Aorta (tissue), 5 donors: ENCODE measurements around the gene BMPR1A. TPM values are rescaled to one million over a fixed set of nuclear protein-coding genes. Genes with fewer than 3 reads are reported as not detected.
"Not testable (repeated sequence)": the region's sequence is repeated elsewhere in the genome, so short reads cannot be mapped to it uniquely, and the experiment has no call there.

Experiments used
- ATAC-seq: fragments of 200-7000 bp; cut with Tn5 transposase; one replicate; pipeline ENCODE4 v1.9.1; 2022; ENCODE audit warnings: moderate library complexity; ENCODE audit not compliant: low FRiP score
- DNase-seq, 2 donors: peaks; one replicate each; pipeline ENCODE4 v3.0.0-alpha.2; 2020
- H3K27ac ChIP-seq, 2 donors: one replicate each; pipeline ENCODE4 v1.5.1; 2013; ENCODE audit warnings: low read length in 2 of 2, mild to moderate bottlenecking in 2 of 2, moderate library complexity in 2 of 2, control low read depth in 1 of 2, inconsistent platforms in 1 of 2, low read depth in 1 of 2
- H3K27me3 ChIP-seq, 2 donors: one replicate each; pipeline ENCODE4 v1.6.1; 2013; ENCODE audit warnings: control low read depth in 1 of 2, low read length in 1 of 2, mild to moderate bottlenecking in 1 of 2, moderate library complexity in 1 of 2; ENCODE audit not compliant: insufficient read depth in 2 of 2, control insufficient read depth in 1 of 2
- H3K36me3 ChIP-seq, 2 donors: one replicate each; pipeline ENCODE4 v1.6.1; 2013; ENCODE audit warnings: control low read depth in 1 of 2, low read length in 1 of 2, mild to moderate bottlenecking in 1 of 2; ENCODE audit not compliant: insufficient read depth in 2 of 2, control insufficient read depth in 1 of 2
- H3K4me1 ChIP-seq, 2 donors: one replicate each; pipeline ENCODE4 v1.6.1; 2013; ENCODE audit warnings: low read length in 2 of 2, control low read depth in 1 of 2, mild to moderate bottlenecking in 1 of 2, moderate library complexity in 1 of 2; ENCODE audit not compliant: insufficient read depth in 2 of 2, control insufficient read depth in 1 of 2
- H3K4me3 ChIP-seq, 2 donors: one replicate each; pipeline ENCODE4 v1.5.1; 2013; ENCODE audit warnings: low read length in 2 of 2, control low read depth in 1 of 2, mild to moderate bottlenecking in 1 of 2
- H3K9me3 ChIP-seq: one replicate; pipeline ENCODE4 v1.6.1; 2013; ENCODE audit warnings: mild to moderate bottlenecking, low read length; ENCODE audit not compliant: control insufficient read depth
- WGBS, 2 donors: extraction: QIAGEN DNeasy Blood & Tissue Kit; methylation state at CpG; one replicate each; pipeline ENCODE4 v1.1.7; 2013; 5-methylcytosine and 5-hydroxymethylcytosine counted together
- intact Hi-C, 2 donors: fragments of 100-400 bp; cut with DNase I; formaldehyde crosslinking; loops; one replicate each; pipeline versions ENCODE4 v1.14.2 to v1.15.0; 2022
- polyA plus RNA-seq, 2 donors: library from polyadenylated mRNA; stranded (reverse); fragments of 200-250 nt; gene quantifications; one replicate each; pipeline ENCODE4 v1.2.3, GENCODE V29; 2013
- total RNA-seq, 2 donors: library from RNA; stranded (reverse); fragmentation: NEBNext Ultra II Directional; extraction: Animal tissue kit (Norgen Biotek cat#: 25700); gene quantifications; one replicate each; pipeline ENCODE4 v1.2.1, GENCODE V29; 2021
- donor health status: healthy with polysubstance abuse.
- donor health status: Bipolar disorder and iron deficiency.
- donor health status: DM: no; HTN: no; CAD: no.
- donor health status: DM: no; HTN: no; CAD: no.
- donor health status: DM: yes; HTN: yes; CAD: no.

The BMPR1A gene
- total and polyA plus RNA-seq, 4 donors, result 19.3 to 120 (median 63.2) TPM

DNA sequence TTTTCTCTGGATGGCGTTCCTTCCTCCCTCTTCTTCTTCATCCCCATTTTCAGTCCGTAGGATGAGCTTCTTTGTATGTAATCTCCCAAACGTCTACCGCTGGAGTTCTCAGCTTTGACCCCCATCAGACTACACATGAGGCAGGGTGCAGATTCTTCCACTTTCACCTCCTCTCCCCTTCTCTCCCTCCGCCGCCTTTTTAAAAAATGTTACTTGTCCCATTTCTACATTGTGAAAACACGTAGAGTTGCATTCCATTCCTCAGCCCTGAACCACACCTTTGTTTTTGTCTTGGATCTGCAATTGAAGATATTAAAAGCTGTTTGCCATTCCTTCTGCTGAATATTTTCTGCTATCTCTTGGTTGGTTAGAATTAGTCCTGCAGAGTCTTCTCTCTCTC, 218.1 kb downstream of the BMPR1A start:
- DNase-seq (no peak), ATAC-seq (no peak)
- Histone ChIP-seq H3K4me1 (no peaks in the 10 kb centered on the region), H3K36me3 (no peaks in the 10 kb centered on the region), H3K4me3 (no peak overlapping the region), H3K27ac (no peak overlapping the region), H3K27me3 (no peaks in the 10 kb centered on the region), H3K9me3 (no peaks in the 10 kb centered on the region)
- intact Hi-C loops, result no loop called here
- 67 to 72% methylated on average over 7 of the region's 7 CpGs for WGBS, 2 donors

GRCh38 chr10:86976362-86977056, 220.1 kb downstream of the BMPR1A start:
- intact Hi-C loops, result no loop called here
- Histone ChIP-seq H3K4me3 (no peak overlapping the region), H3K4me1 (no peaks in the 10 kb centered on the region), H3K27me3 (no peaks in the 10 kb centered on the region), H3K27ac (no peak overlapping the region), H3K36me3 (no peaks in the 10 kb centered on the region), H3K9me3 (no peaks in the 10 kb centered on the region)
- no peak for DNase-seq
- no peak for ATAC-seq
- WGBS, 2 donors, result 98 to 99% methylated on average over 5 of the region's 5 CpGs

- DNase-seq, H3K36me3 ChIP-seq, H3K4me3 ChIP-seq, ATAC-seq, H3K27me3 ChIP-seq, intact Hi-C loops, H3K4me1 ChIP-seq, H3K9me3 ChIP-seq: not testable (repeated sequence)
- WGBS, 2 donors, result 66 to 70% methylated on average over 3 of the region's 3 CpGs
- H3K27ac ChIP-seq, result peak overlapping the region; percentile 39 to 60
Observed at GRCh38 chr10:86978457-86978856, 222.0 kb downstream of the BMPR1A start.

- Histone ChIP-seq H3K27me3 (no peaks in the 10 kb centered on the region), H3K9me3 (no peaks in the 10 kb centered on the region), H3K4me3 (no peak overlapping the region), H3K4me1 (no peaks in the 10 kb centered on the region), H3K36me3 (no peaks in the 10 kb centered on the region), H3K27ac (peak overlapping the region; percentile 63 to 86)
- ATAC-seq (peak; percentile 49), DNase-seq (no peak)
- WGBS, 2 donors, result 57 to 76% methylated on average over 4 of the region's 4 CpGs
- intact Hi-C loops, result no loop called here
Observed at GRCh38 chr10:86979296-86979818, 222.9 kb downstream of the BMPR1A start.

DNA sequence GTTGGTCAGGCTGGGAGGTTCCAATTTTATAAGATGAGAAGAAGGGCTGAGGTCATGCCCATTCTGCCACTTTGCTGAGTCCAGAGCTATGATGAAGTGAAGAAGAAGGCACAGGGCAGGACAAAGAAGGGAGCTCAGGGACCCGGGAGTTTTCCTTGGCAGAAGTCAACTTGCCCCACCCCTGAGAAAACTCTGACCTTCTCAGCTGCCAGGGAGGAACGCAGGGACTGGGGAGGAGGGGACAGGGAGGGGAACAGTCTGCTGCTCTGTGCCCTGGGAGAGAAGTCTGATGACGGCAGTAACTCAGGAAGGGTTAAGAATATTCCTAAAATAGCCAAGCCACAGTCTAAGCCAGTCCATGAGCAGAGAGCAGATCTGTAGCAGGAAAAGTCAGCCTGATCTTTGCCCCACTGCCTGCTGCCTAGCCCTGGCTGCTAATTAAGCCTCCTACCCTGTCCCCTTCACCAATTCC, 223.6 kb downstream of the BMPR1A start:
- Histone ChIP-seq H3K9me3 (no peaks in the 10 kb centered on the region), H3K36me3 (no peaks in the 10 kb centered on the region), H3K4me3 (no peak overlapping the region), H3K27ac (peak overlapping the region; percentile 63 to 86), H3K27me3 (no peaks in the 10 kb centered on the region), H3K4me1 (no peaks in the 10 kb centered on the region)
- ATAC-seq (peak; percentile 85), DNase-seq (peak in 1 of 2 donors; percentile 84)
- intact Hi-C loops, result no loop called here
- WGBS, 2 donors, result 0 to 1% methylated on average over 3 of the region's 3 CpGs

DNA sequence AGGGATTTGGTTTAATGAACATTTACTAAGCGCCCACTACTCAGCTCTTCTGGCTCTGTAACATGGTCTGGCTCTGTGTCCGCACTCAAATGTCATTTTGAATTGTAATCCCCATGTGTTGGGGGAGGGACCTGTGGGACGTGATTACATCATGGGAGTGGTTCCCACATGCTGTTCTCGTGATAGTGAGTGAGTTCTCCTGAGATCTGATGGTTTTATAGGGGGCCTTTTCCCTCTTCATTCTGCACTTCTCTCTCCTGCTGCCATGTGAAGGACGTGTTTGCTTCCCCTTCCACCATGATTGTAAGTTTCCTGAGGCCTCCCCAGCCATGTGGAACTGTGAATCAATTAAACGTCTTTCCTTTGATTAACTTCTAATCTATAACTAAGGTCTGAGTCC, 224.6 kb downstream of the BMPR1A start:
- DNase-seq, ATAC-seq, intact Hi-C loops, H3K4me1 ChIP-seq, H3K27me3 ChIP-seq, H3K4me3 ChIP-seq, H3K36me3 ChIP-seq, H3K9me3 ChIP-seq: not testable (repeated sequence)
- H3K27ac ChIP-seq, result peak overlapping the region in 1 of 2 donors; percentile 82
- 29 to 42% methylated on average over 6 of the region's 6 CpGs for WGBS, 2 donors

- 75 to 80% methylated on average over 5 of the region's 5 CpGs for WGBS, 2 donors
- Histone ChIP-seq H3K9me3 (no peaks in the 10 kb centered on the region), H3K4me3 (no peak overlapping the region), H3K27me3 (no peaks in the 10 kb centered on the region), H3K27ac (no peak overlapping the region), H3K36me3 (no peaks in the 10 kb centered on the region), H3K4me1 (no peaks in the 10 kb centered on the region)
- no peak for ATAC-seq
- DNase-seq, result no peak
- intact Hi-C loops, result no loop called here
Observed at GRCh38 chr10:86981716-86982115, 225.3 kb downstream of the BMPR1A start.
